ENCODE results near the gene R3HDM1. TPM values are rescaled to one million over a fixed set of nuclear protein-coding genes. Genes with fewer than 3 reads are reported as not detected.
"Not testable (repeated sequence)": the region's sequence is repeated elsewhere in the genome, so short reads cannot be mapped to it uniquely, and the experiment has no call there.

R3HDM1 gene
- total RNA-seq, 1 donor from 2014 or later = 44.7 TPM

GRCh38 chr2:135620198-135620597, 88.9 kb downstream of the R3HDM1 start:
- no peak overlapping the region for H3K4me3 Mint-ChIP-seq (ENCODE audit: unreplicated experiment)
- no peak for FAIRE-seq
- no peaks in the 10 kb centered on the region for H3K4me1 ChIP-seq (ENCODE audit: insufficient read depth, low read length)

GRCh38 chr2:135629520-135629919, 98.2 kb downstream of the R3HDM1 start:
- H3K9me3 Mint-ChIP-seq (ENCODE audit: unreplicated experiment) = no peaks in the 10 kb centered on the region
- Histone ChIP-seq H3K27ac (ENCODE audit: low read depth, low read length) (no peak overlapping the region), H3K79me2 (ENCODE audit: insufficient read depth, low read length) (no peaks in the 10 kb centered on the region), H3K4me2 (ENCODE audit: low read length) (no peak overlapping the region), H2AFZ (ENCODE audit: low read depth, low read length) (no peak overlapping the region), H3K27me3 (ENCODE audit: insufficient read depth, low read length) (no peaks in the 10 kb centered on the region), H3K4me3 (ENCODE audit: insufficient read depth, low read depth, low read length) (no peak overlapping the region), H3K4me1 (ENCODE audit: insufficient read depth, low read length) (no peaks in the 10 kb centered on the region), H3K9me3 (ENCODE audit: insufficient read depth, low read depth, low read length) (no peaks in the 10 kb centered on the region), H3K36me3 (ENCODE audit: insufficient read depth, low read length) (peaks cover 6% of the 10 kb centered on the region), H4K20me1 (ENCODE audit: insufficient read depth, low read length) (no peaks in the 10 kb centered on the region), H3K9ac (ENCODE audit: low read length) (no peak overlapping the region)
- H3K4me3 Mint-ChIP-seq (ENCODE audit: unreplicated experiment) = no peak overlapping the region
- peaks cover 8% of the 10 kb centered on the region for H3K36me3 Mint-ChIP-seq (ENCODE audit: low read depth, unreplicated experiment)
- DNase-seq (ENCODE audit: low read depth) = no peak
- no peak overlapping the region for H3K27ac Mint-ChIP-seq (ENCODE audit: unreplicated experiment)
- no peak for FAIRE-seq
- H3K4me1 Mint-ChIP-seq (ENCODE audit: low read depth, unreplicated experiment) = no peaks in the 10 kb centered on the region
- no peak for TF ChIP-seq EZH2 (IDR thresholded peaks at IDR 0.05; ENCODE audit: insufficient read depth, low read length)
- no peak for TF ChIP-seq CTCF (IDR thresholded peaks at IDR 0.05; ENCODE audit: insufficient read depth, low read depth, low read length)
- no peaks in the 10 kb centered on the region for H3K27me3 Mint-ChIP-seq (ENCODE audit: low read depth, unreplicated experiment)

More at GRCh38 chr2:135620198-135620597, 88.9 kb downstream of the R3HDM1 start:
- Mint-ChIP-seq H3K27ac (ENCODE audit: unreplicated experiment) (no peak overlapping the region), H3K9me3 (ENCODE audit: unreplicated experiment) (no peaks in the 10 kb centered on the region), H3K27me3 (ENCODE audit: low read depth, unreplicated experiment) (no peaks in the 10 kb centered on the region), H3K36me3 (ENCODE audit: low read depth, unreplicated experiment) (peaks cover 9% of the 10 kb centered on the region), H3K4me1 (ENCODE audit: low read depth, unreplicated experiment) (no peaks in the 10 kb centered on the region)
- H3K4me2 ChIP-seq (ENCODE audit: low read length) = no peak overlapping the region
- no peaks in the 10 kb centered on the region for H3K9me3 ChIP-seq (ENCODE audit: insufficient read depth, low read depth, low read length)
- DNase-seq (ENCODE audit: low read depth) = no peak
- H3K4me3 ChIP-seq (ENCODE audit: insufficient read depth, low read depth, low read length) = no peak overlapping the region
- H3K9ac ChIP-seq (ENCODE audit: low read length) = no peak overlapping the region
- TF ChIP-seq CTCF (IDR thresholded peaks at IDR 0.05; ENCODE audit: insufficient read depth, low read depth, low read length) = no peak
- TF ChIP-seq EZH2 (IDR thresholded peaks at IDR 0.05; ENCODE audit: insufficient read depth, low read length) = no peak
- no peaks in the 10 kb centered on the region for H3K36me3 ChIP-seq (ENCODE audit: insufficient read depth, low read length)
- no peaks in the 10 kb centered on the region for H4K20me1 ChIP-seq (ENCODE audit: insufficient read depth, low read length)
- no peak overlapping the region for H2AFZ ChIP-seq (ENCODE audit: low read depth, low read length)
- no peak overlapping the region for H3K27ac ChIP-seq (ENCODE audit: low read depth, low read length)
- no peaks in the 10 kb centered on the region for H3K27me3 ChIP-seq (ENCODE audit: insufficient read depth, low read length)
- H3K79me2 ChIP-seq (ENCODE audit: insufficient read depth, low read length) = no peaks in the 10 kb centered on the region

- H3K27me3 Mint-ChIP-seq (ENCODE audit: low read depth, unreplicated experiment); H3K9ac ChIP-seq (ENCODE audit: low read length); H3K9me3 Mint-ChIP-seq (ENCODE audit: unreplicated experiment); H3K4me3 ChIP-seq (ENCODE audit: insufficient read depth, low read depth, low read length); H3K27me3 ChIP-seq (ENCODE audit: insufficient read depth, low read length); H3K4me2 ChIP-seq (ENCODE audit: low read length); H3K4me3 Mint-ChIP-seq (ENCODE audit: unreplicated experiment); H2AFZ ChIP-seq (ENCODE audit: low read depth, low read length); H3K36me3 Mint-ChIP-seq (ENCODE audit: low read depth, unreplicated experiment); H3K4me1 ChIP-seq (ENCODE audit: insufficient read depth, low read length); H3K4me1 Mint-ChIP-seq (ENCODE audit: low read depth, unreplicated experiment); DNase-seq (ENCODE audit: low read depth); H3K27ac ChIP-seq (ENCODE audit: low read depth, low read length); H3K9me3 ChIP-seq (ENCODE audit: insufficient read depth, low read depth, low read length); H3K79me2 ChIP-seq (ENCODE audit: insufficient read depth, low read length); H4K20me1 ChIP-seq (ENCODE audit: insufficient read depth, low read length); FAIRE-seq; H3K36me3 ChIP-seq (ENCODE audit: insufficient read depth, low read length); H3K27ac Mint-ChIP-seq (ENCODE audit: unreplicated experiment): not testable (repeated sequence)
Observed at GRCh38 chr2:135630034-135630433, 98.8 kb downstream of the R3HDM1 start.

Data from astrocyte (in vitro differentiated cells and primary cell).